GM12878 (cell line): ENCODE measurements around the gene EVC. TPM values are rescaled to one million over a fixed set of nuclear protein-coding genes. Genes with fewer than 3 reads are reported as not detected.

Experiments used
- ATAC-seq: fragments of 200-7000 bp; cut with Tn5 transposase; 3 replicates; pipeline ENCODE4 v1.9.1; 2020; ENCODE audit warnings: mild to moderate bottlenecking, moderate library complexity
- BruUV-seq: library from RNA; stranded (reverse); fragments of 400-500 nt; replicated peaks from 2 replicates; lab custom pipeline; 2021; lab: Mats Ljungman, UMichigan
- CTCF ChIA-PET: fragments of 300-600 bp; sonication (Branson Sonifier 250); formaldehyde crosslinking; extraction: SDS; loops from one replicate; lab custom pipeline; 2021; ENCODE audit warnings: inconsistent platforms; lab: Yijun Ruan, JAX
- POLR2A ChIA-PET: fragments of 350-600 bp; formaldehyde crosslinking; extraction: SDS; loops from one replicate; lab custom pipeline; 2021; ENCODE audit warnings: inconsistent platforms; lab: Charles Lee
- RAD21 ChIA-PET: fragments of 300-600 bp; sonication (Branson Sonifier 250); formaldehyde crosslinking; loops from one replicate; lab custom pipeline; 2023; ENCODE audit warnings: antibody characterized with exemption; ENCODE audit not compliant: unreplicated experiment; lab: Charles Lee
- SMC1A ChIA-PET: fragments of 300-600 bp; sonication (Branson Sonifier 250); formaldehyde crosslinking; loops from one replicate; lab custom pipeline; 2023; ENCODE audit not compliant: unreplicated experiment, uncharacterized antibody; lab: Charles Lee
- DNase-seq: peaks from one replicate; pipeline ENCODE4 v3.0.0-alpha.2; 2011; ENCODE audit warnings: low read depth, low spot score
- FAIRE-seq: peaks from 3 replicates; lab custom pipeline; 2011; peaks lifted over from hg19 to GRCh38; lab: Jason Lieb, UNC
- H2AFZ ChIP-seq: 2 replicates; pipeline ENCODE4 v1.6.0; 2011; ENCODE audit warnings: low read depth, low read length, control low read depth; ENCODE audit not compliant: control insufficient read depth
- H3K27ac ChIP-seq: 2 replicates; pipeline ENCODE4 v1.5.1; 2011; ENCODE audit warnings: control low read depth; ENCODE audit not compliant: control insufficient read depth, insufficient read depth
- H3K27me3 ChIP-seq, 2 experiments: replicated peaks in 1 of 2; 2 replicates each; pipeline versions ENCODE4 v1.6.0 to v1.6.1; 2011; ENCODE audit warnings: low read length in 1 of 2; ENCODE audit not compliant: control insufficient read depth in 2 of 2, insufficient read depth in 2 of 2
- H3K36me3 ChIP-seq, 2 experiments: 2 replicates each; pipeline ENCODE4 v1.5.1; 2011; ENCODE audit warnings: low read length in 1 of 2; ENCODE audit not compliant: control insufficient read depth in 2 of 2, insufficient read depth in 2 of 2
- H3K4me1 ChIP-seq: 2 replicates; pipeline ENCODE4 v1.6.1; 2011; ENCODE audit warnings: mild to moderate bottlenecking, low read length, moderate library complexity, mixed read lengths; ENCODE audit not compliant: control insufficient read depth, insufficient read depth
- H3K4me2 ChIP-seq: 2 replicates; pipeline ENCODE4 v1.6.0; 2011; ENCODE audit warnings: control low read depth; ENCODE audit not compliant: control insufficient read depth, insufficient read depth
- H3K4me3 ChIP-seq: fragments of 200-600 bp; sonication (generic); 2 replicates; pipeline ENCODE4 v1.5.1; 2016
- H3K79me2 ChIP-seq: 2 replicates; pipeline ENCODE4 v1.6.0; 2011; ENCODE audit warnings: low read length; ENCODE audit not compliant: control insufficient read depth, insufficient read depth
- H3K9ac ChIP-seq: 2 replicates; pipeline ENCODE4 v1.8.0; 2011; ENCODE audit warnings: low read length, control low read depth, mixed read lengths; ENCODE audit not compliant: control insufficient read depth, insufficient read depth
- H3K9me3 ChIP-seq: replicated peaks from 3 replicates; pipeline ENCODE4 v1.5.1; 2011; ENCODE audit warnings: mild to moderate bottlenecking, low read length; ENCODE audit not compliant: control insufficient read depth, insufficient read depth
- H4K20me1 ChIP-seq: 2 replicates; pipeline ENCODE4 v1.6.0; 2011; ENCODE audit not compliant: control insufficient read depth, insufficient read depth
- E4F1 ChIP-seq: fragments of 450-650 bp; IDR thresholded peaks from 2 replicates; pipeline ENCODE4 v1.6.1; 2018; ENCODE audit warnings: borderline replicate concordance, mild to moderate bottlenecking; ENCODE audit not compliant: partially characterized antibody
- HCFC1 ChIP-seq: fragments of 150-350 bp; IDR thresholded peaks from 2 replicates; pipeline ENCODE4 v1.6.1; 2014; ENCODE audit warnings: low read length
- MEF2B ChIP-seq: fragments of 450-650 bp; IDR thresholded peaks from 2 replicates; pipeline ENCODE4 v1.6.1; 2018; ENCODE audit warnings: mild to moderate bottlenecking, moderate library complexity; ENCODE audit not compliant: partially characterized antibody, poor library complexity, severe bottlenecking
- NFIC ChIP-seq: IDR thresholded peaks from 2 replicates; pipeline ENCODE4 v1.6.1; 2012; ENCODE audit warnings: low read depth, mild to moderate bottlenecking, inconsistent platforms, low read length, moderate library complexity
- NFYB ChIP-seq: IDR thresholded peaks from 2 replicates; pipeline ENCODE4 v1.6.1; 2011; ENCODE audit warnings: low read depth, mild to moderate bottlenecking, low read length, improper control_type of control experiment, moderate library complexity; ENCODE audit not compliant: insufficient read depth
- POLR2AphosphoS2 ChIP-seq: IDR thresholded peaks from 2 replicates; pipeline ENCODE4 v1.6.1; 2011; ENCODE audit warnings: low read depth, mild to moderate bottlenecking, low read length, improper control_type of control experiment, moderate library complexity
- SUPT20H ChIP-seq: IDR thresholded peaks from 2 replicates; pipeline ENCODE4 v1.6.1; 2011; ENCODE audit warnings: low read depth, mild to moderate bottlenecking, low read length, moderate library complexity, borderline replicate concordance; ENCODE audit not compliant: control insufficient read depth
- SUZ12 ChIP-seq: fragments of 200-600 bp; sonication (generic); IDR thresholded peaks from one replicate; pipeline ENCODE4 v1.6.1; 2018; ENCODE audit warnings: antibody characterized with exemption, mild to moderate bottlenecking; ENCODE audit not compliant: unreplicated experiment
- TARDBP ChIP-seq: IDR thresholded peaks from 2 replicates; pipeline ENCODE4 v1.6.1; 2016; ENCODE audit warnings: borderline replicate concordance
- TCF12 ChIP-seq: IDR thresholded peaks from 2 replicates; pipeline ENCODE4 v1.6.1; 2011; ENCODE audit warnings: low read depth, mild to moderate bottlenecking, low read length
- TCF7 ChIP-seq: IDR thresholded peaks from 2 replicates; pipeline ENCODE4 v1.6.1; 2014; ENCODE audit warnings: antibody characterized with exemption, borderline replicate concordance
- WGBS: methylation state at CpG from one replicate; pipeline ENCODE4 v1.1.6; 2016; ENCODE audit warnings: low lambda C conversion rate; ENCODE audit not compliant: insufficient replicate concordance, insufficient coverage; ENCODE audit errors: missing lambda C conversion rate; 5-methylcytosine and 5-hydroxymethylcytosine counted together
- in situ Hi-C: fragments of 300-500 bp; cut with MboI; formaldehyde crosslinking; loops from 9 replicates; pipeline ENCODE4 v1.14.3; 2018; ENCODE audit warnings: mixed read lengths
- intact Hi-C: fragments of 100-400 bp; cut with micrococcal nuclease; formaldehyde crosslinking; loops from one replicate; pipeline ENCODE4 v1.14.2; 2022; ENCODE audit not compliant: unreplicated experiment
- polyA plus RNA-seq, 11 experiments: library from polyadenylated mRNA; depleted of rRNA in 4 of 11; unstranded in 6 of 11; stranded (reverse) in 5 of 11; fragments of >200 nt; fragmentation: Nextera tagmentation in 4 of 11; fragmentation: Illumina TruSeq in 1 of 11; extraction: Ambion mirVana in 4 of 11; extraction: Trizol in 1 of 11; gene quantifications; 1 replicate in 1 of 11; 2 replicates in 10 of 11; pipeline versions ENCODE4 v1.2.1 to v1.2.3, GENCODE V29; 2011 to 2016; ENCODE audit warnings: inconsistent platforms in 2 of 11, missing spikeins in 2 of 11, low read depth in 1 of 11
- total RNA-seq, 4 experiments: library from RNA; depleted of rRNA in 3 of 4; stranded (reverse); fragments of >200 nt in 3 of 4; fragmentation: Illumina TruSeq in 1 of 4; extraction: Trizol in 1 of 4; gene quantifications; 2 replicates each; pipeline versions ENCODE4 v1.2.1 to v1.2.3, GENCODE V29; 2013 to 2021
- TF ChIP-seq, protein P1 (sequence below): fragments of 450-650 bp; formaldehyde crosslinking; IDR thresholded peaks from 2 replicates; pipeline ENCODE4 v1.5.0; 2022; ENCODE audit warnings: mild to moderate bottlenecking, missing genetic modification characterization

EVC gene
- total and polyA plus RNA-seq, 10 of the 15 experiments (the other 5 are each of a cell fraction or from before 2014, with no cell fraction given), result 0.87 to 55.9 (median 15.6) TPM

DNA sequence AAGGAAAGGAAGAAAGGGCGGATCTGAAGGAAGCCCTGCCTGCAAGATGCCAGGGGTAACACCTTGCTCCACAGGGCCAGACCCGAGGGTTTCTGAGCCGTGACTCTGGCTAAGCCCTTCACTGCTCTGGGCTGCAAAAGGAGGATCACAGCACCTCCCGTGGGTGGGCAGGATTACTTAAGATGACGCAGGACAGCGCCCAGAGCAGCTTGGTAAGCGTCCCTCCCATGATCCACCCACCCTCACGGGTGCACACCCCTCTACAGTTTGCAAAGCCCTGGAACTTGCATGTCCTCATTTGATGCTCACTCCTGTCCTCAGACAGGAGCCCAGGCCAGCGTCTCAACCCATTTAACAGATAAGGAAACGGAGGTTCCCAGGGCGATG lies 117.0 kb downstream of the EVC start:
- ChIA-PET POLR2A (no interaction called here), CTCF (no interaction called here), RAD21 (no interaction called here), SMC1A (no interaction called here)
- Histone ChIP-seq H3K9me3 (no peaks in the 10 kb centered on the region), H4K20me1 (no peaks in the 10 kb centered on the region), H2AFZ (no peak overlapping the region), H3K27me3 (no peaks in the 10 kb centered on the region), H3K79me2 (no peaks in the 10 kb centered on the region), H3K9ac (no peak overlapping the region), H3K4me1 (peaks cover 15% of the 10 kb centered on the region), H3K27ac (no peak overlapping the region), H3K36me3 (no peaks in the 10 kb centered on the region; a peak in 1 of 4 replicates), H3K4me3 (no peak overlapping the region), H3K4me2 (no peak overlapping the region)
- no peak for FAIRE-seq
- no peak for ATAC-seq
- TF ChIP-seq TARDBP (no peak), TCF7 (no peak), TCF12 (no peak), NFYB (no peak), SUPT20H (no peak), HCFC1 (no peak), NFIC (no peak), POLR2AphosphoS2 (no peak), E4F1 (no peak), SUZ12 (no peak), MEF2B (no peak)
- TF ChIP-seq, protein P1, sequence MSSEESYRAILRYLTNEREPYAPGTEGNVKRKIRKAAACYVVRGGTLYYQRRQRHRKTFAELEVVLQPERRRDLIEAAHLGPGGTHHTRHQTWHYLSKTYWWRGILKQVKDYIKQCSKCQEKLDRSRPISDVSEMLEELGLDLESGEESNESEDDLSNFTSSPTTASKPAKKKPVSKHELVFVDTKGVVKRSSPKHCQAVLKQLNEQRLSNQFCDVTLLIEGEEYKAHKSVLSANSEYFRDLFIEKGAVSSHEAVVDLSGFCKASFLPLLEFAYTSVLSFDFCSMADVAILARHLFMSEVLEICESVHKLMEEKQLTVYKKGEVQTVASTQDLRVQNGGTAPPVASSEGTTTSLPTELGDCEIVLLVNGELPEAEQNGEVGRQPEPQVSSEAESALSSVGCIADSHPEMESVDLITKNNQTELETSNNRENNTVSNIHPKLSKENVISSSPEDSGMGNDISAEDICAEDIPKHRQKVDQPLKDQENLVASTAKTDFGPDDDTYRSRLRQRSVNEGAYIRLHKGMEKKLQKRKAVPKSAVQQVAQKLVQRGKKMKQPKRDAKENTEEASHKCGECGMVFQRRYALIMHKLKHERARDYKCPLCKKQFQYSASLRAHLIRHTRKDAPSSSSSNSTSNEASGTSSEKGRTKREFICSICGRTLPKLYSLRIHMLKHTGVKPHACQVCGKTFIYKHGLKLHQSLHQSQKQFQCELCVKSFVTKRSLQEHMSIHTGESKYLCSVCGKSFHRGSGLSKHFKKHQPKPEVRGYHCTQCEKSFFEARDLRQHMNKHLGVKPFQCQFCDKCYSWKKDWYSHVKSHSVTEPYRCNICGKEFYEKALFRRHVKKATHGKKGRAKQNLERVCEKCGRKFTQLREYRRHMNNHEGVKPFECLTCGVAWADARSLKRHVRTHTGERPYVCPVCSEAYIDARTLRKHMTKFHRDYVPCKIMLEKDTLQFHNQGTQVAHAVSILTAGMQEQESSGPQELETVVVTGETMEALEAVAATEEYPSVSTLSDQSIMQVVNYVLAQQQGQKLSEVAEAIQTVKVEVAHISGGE (CRISPR knock-in tag), result no peak
- WGBS, result 40% methylated on average over 8 of the region's 11 CpGs
- intact Hi-C loops, result loop anchor here (10.0 kb wide), 1 partner anchor 147 kb away; no protein-coding TSS in a partner anchor
- in situ Hi-C loops, result no loop called here
- no TSS peak for BruUV-seq
- no peak for DNase-seq
